Stimulated activated effector memory CD8-positive, alpha-beta T cell treated with anti-CD3 and anti-CD28 coated beads, Interleukin-12 subunit alpha, Interleukin-12 subunit beta, amount 100 ng/mL, for 72 hours (primary cell): ENCODE data around the gene SLC8A2.

ENCODE experiments used
- ATAC-seq: fragments of 150-1000 bp; cut with Tn5 transposase; 2 replicates; pipeline ENCODE4 v1.10.0; 2021
- DNase-seq, 2 donors: peaks; one replicate each; pipeline ENCODE4 v3.0.0; 2021 to 2022; ENCODE audit warnings: low spot score in 2 of 2
- H3K27ac Mint-ChIP-seq: one replicate; pipeline ENCODE4 v1.8.0; 2022; ENCODE audit warnings: mild to moderate bottlenecking, mixed read lengths
- H3K36me3 Mint-ChIP-seq: one replicate; pipeline ENCODE4 v1.8.0; 2022; ENCODE audit warnings: mild to moderate bottlenecking, mixed read lengths
- H3K4me1 Mint-ChIP-seq: one replicate; pipeline ENCODE4 v1.8.0; 2022; ENCODE audit warnings: mixed read lengths
- H3K4me3 Mint-ChIP-seq: one replicate; pipeline ENCODE4 v1.8.0; 2022; ENCODE audit warnings: mild to moderate bottlenecking, mixed read lengths
- H3K9me3 Mint-ChIP-seq: one replicate; pipeline ENCODE4 v1.8.0; 2022; ENCODE audit warnings: mixed read lengths

The SLC8A2 gene

GRCh38 chr19:47435883-47436417 is 35.7 kb downstream of the SLC8A2 start:
- ATAC-seq (no peak), DNase-seq (no peak)
- Mint-ChIP-seq H3K4me1 (peaks cover 27% of the 10 kb centered on the region), H3K36me3 (no peaks in the 10 kb centered on the region), H3K4me3 (peak overlapping the region; percentile 4), H3K27ac (peak overlapping the region; percentile 79), H3K9me3 (no peaks in the 10 kb centered on the region)

- no peaks in the 10 kb centered on the region for H3K36me3 Mint-ChIP-seq
- no peak overlapping the region for H3K27ac Mint-ChIP-seq
- peak overlapping the region; percentile 4 for H3K4me3 Mint-ChIP-seq
- DNase-seq, result no peak
- peaks cover 30% of the 10 kb centered on the region for H3K4me1 Mint-ChIP-seq
- peak; percentile 67 for ATAC-seq
- no peaks in the 10 kb centered on the region for H3K9me3 Mint-ChIP-seq
Measured at GRCh38 chr19:47435196-47435595, 36.5 kb downstream of the SLC8A2 start.

GRCh38 chr19:47434088-47434487 is 37.6 kb downstream of the SLC8A2 start:
- no peak overlapping the region for H3K4me3 Mint-ChIP-seq

GRCh38 chr19:47433121-47433520 is 38.6 kb downstream of the SLC8A2 start:
- Mint-ChIP-seq H3K27ac (no peak overlapping the region), H3K36me3 (no peaks in the 10 kb centered on the region), H3K9me3 (no peaks in the 10 kb centered on the region), H3K4me3 (no peak overlapping the region), H3K4me1 (peaks cover 38% of the 10 kb centered on the region)
- DNase-seq (no peak), ATAC-seq (peak; percentile 20)

More at GRCh38 chr19:47434088-47434487, 37.6 kb downstream of the SLC8A2 start:
- Mint-ChIP-seq H3K27ac (no peak overlapping the region), H3K4me1 (peaks cover 38% of the 10 kb centered on the region), H3K9me3 (no peaks in the 10 kb centered on the region), H3K36me3 (no peaks in the 10 kb centered on the region)
- no peak for ATAC-seq
- no peak for DNase-seq

- DNase-seq (no peak), ATAC-seq (no peak)
- peaks cover 38% of the 10 kb centered on the region for H3K4me1 Mint-ChIP-seq
- no peaks in the 10 kb centered on the region for H3K36me3 Mint-ChIP-seq
- H3K9me3 Mint-ChIP-seq, result no peaks in the 10 kb centered on the region
- no peak overlapping the region for H3K4me3 Mint-ChIP-seq
- no peak overlapping the region for H3K27ac Mint-ChIP-seq
Measured at GRCh38 chr19:47432499-47432898, 39.2 kb downstream of the SLC8A2 start.

GRCh38 chr19:47432091-47432490 is 39.6 kb downstream of the SLC8A2 start:
- no peak overlapping the region for H3K4me3 Mint-ChIP-seq

GRCh38 chr19:47430041-47430802 is 41.5 kb downstream of the SLC8A2 start:
- H3K4me3 Mint-ChIP-seq, result peak overlapping the region; percentile 64
- ATAC-seq, result peak; percentile 65
- H3K36me3 Mint-ChIP-seq, result no peaks in the 10 kb centered on the region
- H3K4me1 Mint-ChIP-seq, result peaks cover 19% of the 10 kb centered on the region
- peak overlapping the region; percentile 26 for H3K27ac Mint-ChIP-seq
- no peaks in the 10 kb centered on the region for H3K9me3 Mint-ChIP-seq
- DNase-seq, result peak in 1 of 2 donors; percentile 57

More at GRCh38 chr19:47432091-47432490, 39.6 kb downstream of the SLC8A2 start:
- ATAC-seq (no peak), DNase-seq (no peak)
- no peak overlapping the region for H3K27ac Mint-ChIP-seq
- no peaks in the 10 kb centered on the region for H3K36me3 Mint-ChIP-seq
- no peaks in the 10 kb centered on the region for H3K9me3 Mint-ChIP-seq
- H3K4me1 Mint-ChIP-seq, result peaks cover 34% of the 10 kb centered on the region

- Mint-ChIP-seq H3K9me3 (no peaks in the 10 kb centered on the region), H3K4me3 (peak overlapping the region; percentile 64), H3K27ac (peak overlapping the region; percentile 26), H3K4me1 (peaks cover 19% of the 10 kb centered on the region), H3K36me3 (no peaks in the 10 kb centered on the region)
- DNase-seq, result no peak
- ATAC-seq, result no peak
Measured at GRCh38 chr19:47429140-47429793, 42.4 kb downstream of the SLC8A2 start.

GRCh38 chr19:47428177-47428894 is 43.4 kb downstream of the SLC8A2 start:
- DNase-seq (peak; percentile 61 to 91), ATAC-seq (peak; percentile 84)
- Mint-ChIP-seq H3K4me3 (no peak overlapping the region), H3K36me3 (no peaks in the 10 kb centered on the region), H3K9me3 (no peaks in the 10 kb centered on the region), H3K4me1 (peaks cover 16% of the 10 kb centered on the region), H3K27ac (no peak overlapping the region)

GRCh38 chr19:47427241-47428176 is 44.2 kb downstream of the SLC8A2 start:
- H3K27ac Mint-ChIP-seq, result no peak overlapping the region

GRCh38 chr19:47423203-47423882 is 48.4 kb downstream of the SLC8A2 start:
- Mint-ChIP-seq H3K4me3 (no peak overlapping the region), H3K4me1 (peaks cover 35% of the 10 kb centered on the region), H3K9me3 (no peaks in the 10 kb centered on the region), H3K36me3 (no peaks in the 10 kb centered on the region), H3K27ac (no peak overlapping the region)
- no peak for ATAC-seq
- no peak for DNase-seq

More at GRCh38 chr19:47427241-47428176, 44.2 kb downstream of the SLC8A2 start:
- H3K4me3 Mint-ChIP-seq, result no peak overlapping the region
- peak; percentile 61 for ATAC-seq
- H3K4me1 Mint-ChIP-seq, result peaks cover 18% of the 10 kb centered on the region
- no peaks in the 10 kb centered on the region for H3K9me3 Mint-ChIP-seq
- DNase-seq, result peak; percentile 64 to 90
- no peaks in the 10 kb centered on the region for H3K36me3 Mint-ChIP-seq

- no peak for DNase-seq
- H3K4me1 Mint-ChIP-seq, result peaks cover 43% of the 10 kb centered on the region
- no peak for ATAC-seq
- no peaks in the 10 kb centered on the region for H3K36me3 Mint-ChIP-seq
- H3K27ac Mint-ChIP-seq, result peak overlapping the region; percentile 5
- no peaks in the 10 kb centered on the region for H3K9me3 Mint-ChIP-seq
- no peak overlapping the region for H3K4me3 Mint-ChIP-seq
Measured at GRCh38 chr19:47422417-47423163, 49.1 kb downstream of the SLC8A2 start.

- H3K27ac Mint-ChIP-seq, result peak overlapping the region; percentile 5
- no peak overlapping the region for H3K4me3 Mint-ChIP-seq
- no peaks in the 10 kb centered on the region for H3K9me3 Mint-ChIP-seq
- peaks cover 50% of the 10 kb centered on the region for H3K4me1 Mint-ChIP-seq
- no peaks in the 10 kb centered on the region for H3K36me3 Mint-ChIP-seq
- peak; percentile 33 for ATAC-seq
- no peak for DNase-seq
Measured at GRCh38 chr19:47421844-47422395, 49.8 kb downstream of the SLC8A2 start.
